Heart left ventricle (tissue), 13 donors: ENCODE results near the gene PTPRN2.

ENCODE experiments used
- CTCF ChIP-seq, 12 donors: fragments of 200-600 bp; sonication (generic) in 4 of 12; IDR thresholded peaks; one replicate each; pipeline versions ENCODE4 v1.5.0 to v1.8.0; 2018 to 2022; ENCODE audit warnings: antibody characterized with exemption in 12 of 12, mild to moderate bottlenecking in 5 of 12
- POLR2A ChIP-seq, 2 donors: fragments of 450-650 bp; IDR thresholded peaks; one replicate each; pipeline ENCODE4 v1.6.1; 2017; ENCODE audit warnings: antibody characterized with exemption in 2 of 2, mild to moderate bottlenecking in 2 of 2, moderate library complexity in 2 of 2
- donor health status: ischemic (EF 13 %, LVEDD 7.1; RV severe dilation, severe dysfunction).
- donor health status: DM: no; HTN: yes; CAD: no.
- donor health status: DM: no; HTN: no; CAD: no.
- donor health status: ischemic (EF 25% LVEDD 6.9; RV normal size, moderate dysfunction).
- donor health status: ischemic (EF 25% LVEDD 5.7; RV mildly dilated, moderate dysfunction).
- donor health status: ischemic (EF 35%, LVEDD 5.7; RV mildly dilated, moderate dysfunction).
- donor health status: nonischemic (EF 11% LVEDD 7.7; RV severe dilation, severe dysfunction).
- donor health status: DM: yes; HTN: yes; CAD: no.
- donor health status: PGD.
- donor health status: ischemic (EF 29% LVEDD 5.4; RV normal size, mild dysfunction).
- donor health status: nonischemic (EF 23%, LVEDD 6.1; RV moderate dilation, normal function).

GRCh38 chr7:158415316-158415715, 172.3 kb downstream of the PTPRN2 start:
- no peak for TF ChIP-seq CTCF (IDR thresholded peaks at IDR 0.05)
- no peak for TF ChIP-seq POLR2A (IDR thresholded peaks at IDR 0.05)
